Measurements from ENCODE around the gene RETNLB. TPM values are rescaled to one million over a fixed set of nuclear protein-coding genes. Genes with fewer than 3 reads are reported as not detected.

The RETNLB gene
- total RNA-seq, 2 experiments from 2014 or later: not detected

DNA sequence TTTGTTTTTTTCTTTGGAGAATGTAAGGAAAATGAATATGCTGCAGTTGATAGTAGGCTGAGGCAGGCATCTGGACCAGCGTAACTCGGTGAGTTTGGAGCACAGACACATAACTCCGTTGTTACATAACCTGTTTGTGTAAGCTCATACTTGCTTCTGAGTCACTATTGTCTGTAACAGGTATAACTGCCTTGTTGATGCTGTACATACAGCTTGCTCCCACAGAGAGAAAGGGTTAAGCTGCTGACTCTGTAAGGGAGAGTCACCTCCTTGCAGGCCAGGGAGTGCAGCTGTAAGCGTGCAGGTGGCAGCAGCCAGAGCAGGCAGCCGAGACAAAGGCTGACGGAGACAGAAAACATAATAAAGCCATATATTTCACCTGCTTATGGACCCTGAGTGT lies 20.4 kb downstream of the RETNLB start:
- Mint-ChIP-seq H3K9me3 (ENCODE audit: insufficient read depth) (no peaks in the 10 kb centered on the region), H3K27me3 (ENCODE audit: low read depth) (no peaks in the 10 kb centered on the region), H3K36me3 (ENCODE audit: low read depth) (no peaks in the 10 kb centered on the region), H3K4me1 (ENCODE audit: low read depth) (no peaks in the 10 kb centered on the region), H3K27ac (no peak overlapping the region), H3K4me3 (no peak overlapping the region)
- no peak for DNase-seq
- no peak for ATAC-seq
- ChIA-PET CTCF (no interaction called here), POLR2A (no interaction called here)

- no peak for DNase-seq
- no peak for ATAC-seq
- Mint-ChIP-seq H3K36me3 (ENCODE audit: low read depth) (no peaks in the 10 kb centered on the region), H3K4me1 (ENCODE audit: low read depth) (no peaks in the 10 kb centered on the region), H3K4me3 (no peak overlapping the region), H3K27ac (no peak overlapping the region), H3K9me3 (ENCODE audit: insufficient read depth) (no peaks in the 10 kb centered on the region), H3K27me3 (ENCODE audit: low read depth) (no peaks in the 10 kb centered on the region)
- CTCF ChIA-PET: no interaction called here
- POLR2A ChIA-PET: no interaction called here
These were observed 28.3 kb downstream of the RETNLB start for GRCh38 chr3:108728934-108729333.

GRCh38 chr3:108728105-108728504 lies 29.1 kb downstream of the RETNLB start:
- CTCF ChIA-PET: no interaction called here
- Mint-ChIP-seq H3K27me3 (ENCODE audit: low read depth) (no peaks in the 10 kb centered on the region), H3K9me3 (ENCODE audit: insufficient read depth) (no peaks in the 10 kb centered on the region)

DNA sequence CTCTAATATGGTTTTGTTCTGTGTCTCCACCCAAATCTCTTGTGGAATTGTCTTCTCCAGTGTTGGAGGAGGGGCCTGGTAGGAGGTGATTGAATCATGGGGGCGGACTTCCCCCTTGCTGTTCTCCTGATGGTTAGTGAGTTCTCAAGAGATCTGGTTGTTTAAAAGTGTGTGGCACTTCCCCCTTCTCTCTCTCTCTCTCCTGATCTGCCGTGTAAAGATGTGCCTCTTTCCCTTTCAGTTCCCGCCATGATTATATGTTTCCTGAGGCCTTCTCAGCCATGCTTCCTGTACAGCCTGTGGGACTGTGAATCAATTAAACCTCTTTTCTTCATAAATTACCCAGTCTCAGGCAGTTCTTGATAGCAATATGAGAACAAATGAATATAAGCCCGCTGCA lies 33.1 kb downstream of the RETNLB start:
- no peak overlapping the region for H3K4me3 Mint-ChIP-seq
- no peaks in the 10 kb centered on the region for H3K36me3 Mint-ChIP-seq (ENCODE audit: low read depth)
- H3K9me3 Mint-ChIP-seq (ENCODE audit: insufficient read depth): peaks cover 10% of the 10 kb centered on the region
- ChIA-PET CTCF (no interaction called here), POLR2A (no interaction called here)
- H3K4me1 Mint-ChIP-seq (ENCODE audit: low read depth): peaks cover 9% of the 10 kb centered on the region
- no peak overlapping the region for H3K27ac Mint-ChIP-seq
- DNase-seq (no peak), ATAC-seq (no peak)
- H3K27me3 Mint-ChIP-seq (ENCODE audit: low read depth): no peaks in the 10 kb centered on the region

More at GRCh38 chr3:108728105-108728504, 29.1 kb downstream of the RETNLB start:
- POLR2A ChIA-PET: no interaction called here
- DNase-seq (no peak), ATAC-seq (no peak)
- H3K36me3 Mint-ChIP-seq (ENCODE audit: low read depth): no peaks in the 10 kb centered on the region
- no peak overlapping the region for H3K27ac Mint-ChIP-seq
- H3K4me3 Mint-ChIP-seq: no peak overlapping the region
- no peaks in the 10 kb centered on the region for H3K4me1 Mint-ChIP-seq (ENCODE audit: low read depth)

- ChIA-PET CTCF (interaction anchor here (1.0 kb wide), 1 partner anchor 96 kb away, joined by 3 read pairs; no protein-coding TSS in a partner anchor), POLR2A (no interaction called here)
- H3K9me3 Mint-ChIP-seq (ENCODE audit: insufficient read depth): peaks cover 10% of the 10 kb centered on the region
- H3K27ac Mint-ChIP-seq: no peak overlapping the region
- no peak for DNase-seq
- H3K36me3 Mint-ChIP-seq (ENCODE audit: low read depth): no peaks in the 10 kb centered on the region
- no peak overlapping the region for H3K4me3 Mint-ChIP-seq
- no peaks in the 10 kb centered on the region for H3K27me3 Mint-ChIP-seq (ENCODE audit: low read depth)
- peaks cover 11% of the 10 kb centered on the region for H3K4me1 Mint-ChIP-seq (ENCODE audit: low read depth)
- ATAC-seq: no peak
These were observed 34.5 kb downstream of the RETNLB start for GRCh38 chr3:108722724-108723123.

GRCh38 chr3:108719178-108719806 lies 37.9 kb downstream of the RETNLB start:
- Mint-ChIP-seq H3K9me3 (ENCODE audit: insufficient read depth) (peaks cover 10% of the 10 kb centered on the region), H3K4me3 (no peak overlapping the region), H3K4me1 (ENCODE audit: low read depth) (peaks cover 11% of the 10 kb centered on the region), H3K27ac (no peak overlapping the region), H3K36me3 (ENCODE audit: low read depth) (no peaks in the 10 kb centered on the region), H3K27me3 (ENCODE audit: low read depth) (no peaks in the 10 kb centered on the region)
- ChIA-PET POLR2A (no interaction called here), CTCF (interaction anchor here (1.5 kb wide), 1 partner anchor 99 kb away, joined by 4 read pairs; no protein-coding TSS in a partner anchor)
- ATAC-seq (no peak), DNase-seq (no peak)

DNA sequence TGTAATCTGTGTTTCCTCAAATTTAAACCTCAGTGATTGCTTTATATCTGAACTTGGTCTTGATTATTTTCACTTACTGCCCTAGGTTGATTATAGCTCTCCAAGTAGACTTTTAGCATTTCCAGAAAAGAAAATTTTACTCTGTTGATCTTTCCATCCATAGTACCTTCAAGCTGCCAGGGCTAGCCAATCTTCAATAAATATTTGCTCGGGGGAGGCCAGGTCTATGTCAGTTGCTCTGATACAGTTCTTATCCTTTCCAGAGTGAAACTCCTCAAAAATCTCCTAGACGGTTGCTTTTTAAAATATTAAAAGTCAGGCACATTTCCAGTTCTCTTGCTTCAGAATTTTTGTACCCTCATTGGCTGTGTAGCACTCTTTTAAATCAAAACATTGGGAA lies 38.8 kb downstream of the RETNLB start:
- no peak for ATAC-seq
- Mint-ChIP-seq H3K27me3 (ENCODE audit: low read depth) (no peaks in the 10 kb centered on the region), H3K4me1 (ENCODE audit: low read depth) (peaks cover 11% of the 10 kb centered on the region), H3K4me3 (no peak overlapping the region), H3K27ac (no peak overlapping the region), H3K9me3 (ENCODE audit: insufficient read depth) (peaks cover 10% of the 10 kb centered on the region), H3K36me3 (ENCODE audit: low read depth) (no peaks in the 10 kb centered on the region)
- CTCF ChIA-PET: no interaction called here
- POLR2A ChIA-PET: no interaction called here
- DNase-seq: no peak

GRCh38 chr3:108713816-108714215 lies 43.4 kb downstream of the RETNLB start:
- no peaks in the 10 kb centered on the region for H3K4me1 Mint-ChIP-seq (ENCODE audit: low read depth)
- ChIA-PET POLR2A (no interaction called here), CTCF (no interaction called here)
- ATAC-seq: no peak
- peaks cover 1% of the 10 kb centered on the region for H3K27me3 Mint-ChIP-seq (ENCODE audit: low read depth)
- no peak overlapping the region for H3K27ac Mint-ChIP-seq
- DNase-seq: no peak
- no peaks in the 10 kb centered on the region for H3K36me3 Mint-ChIP-seq (ENCODE audit: low read depth)
- no peaks in the 10 kb centered on the region for H3K9me3 Mint-ChIP-seq (ENCODE audit: insufficient read depth)
- no peak overlapping the region for H3K4me3 Mint-ChIP-seq

GRCh38 chr3:108713009-108713516 lies 44.1 kb downstream of the RETNLB start:
- Mint-ChIP-seq H3K9me3 (ENCODE audit: insufficient read depth) (no peaks in the 10 kb centered on the region), H3K36me3 (ENCODE audit: low read depth) (no peaks in the 10 kb centered on the region), H3K27ac (no peak overlapping the region), H3K4me1 (ENCODE audit: low read depth) (no peaks in the 10 kb centered on the region), H3K27me3 (ENCODE audit: low read depth) (peaks cover 1% of the 10 kb centered on the region), H3K4me3 (no peak overlapping the region)
- no peak for ATAC-seq
- CTCF ChIA-PET: interaction anchor here (1.4 kb wide), 1 partner anchor 202 kb away, joined by 5 read pairs; no protein-coding TSS in a partner anchor
- POLR2A ChIA-PET: no interaction called here
- no peak for DNase-seq

Other genes starting within 250 kb of the RETNLB start
- under 1 TPM; 0.13 to 0.21 TPM for gene MYH15, start 246.8 kb downstream of the RETNLB start, total RNA-seq
- gene CIP2A, start 168.0 kb downstream of the RETNLB start, total RNA-seq: 10 to 100 TPM; 58.5 to 64.3 TPM
- 10 to 100 TPM; 20.5 to 20.8 TPM for gene DZIP3, start 167.7 kb downstream of the RETNLB start, total RNA-seq
- gene TRAT1, start 65.4 kb upstream of the RETNLB start, total RNA-seq: 10 to 100 TPM; 54.5 to 58.4 TPM
- not detected for gene GUCA1C, start 196.5 kb upstream of the RETNLB start, total RNA-seq

Measured in activated CD8-positive, alpha-beta T cell treated with anti-CD3 and anti-CD28 coated beads, Interleukin-2, amount 10 ng/mL, durations not matched to agents 7 days and 5 days (primary cell).